Left cardiac atrium (tissue), 4 donors: ENCODE measurements around the gene CACNB4. TPM values are rescaled to one million over a fixed set of nuclear protein-coding genes. Genes with fewer than 3 reads are reported as not detected.
A peak's percentile ranks its signal among the peaks of the same experiment; 100 is the strongest.

Experiments
- ATAC-seq, 2 donors: fragments of 200-7000 bp; cut with Tn5 transposase; one replicate each; pipeline ENCODE4 v1.9.1; 2020; ENCODE audit warnings: mild to moderate bottlenecking in 2 of 2, moderate library complexity in 2 of 2
- DNase-seq: peaks from one replicate; pipeline ENCODE4 v3.0.0-alpha.2; 2020
- intact Hi-C, 2 donors: fragments of 100-400 bp; cut with DNase I; formaldehyde crosslinking; loops; one replicate each; pipeline versions ENCODE4 v1.14.1 to v1.15.1; 2022 to 2023
- total RNA-seq, 2 donors: library from RNA; stranded (reverse); fragmentation: NEBNext Ultra II Directional; extraction: Animal tissue kit (Norgen Biotek cat#: 25700); gene quantifications; one replicate each; pipeline ENCODE4 v1.2.1, GENCODE V29; 2021
- donor health status: DM: no; HTN: yes; CAD: no.
- donor health status: DM: no; HTN: yes; CAD: no; lungs with severe emphysema.
- donor health status: DM: yes; HTN: yes; CAD: no.
- donor health status: Dilated cardiomyopathy.

The CACNB4 gene
- total RNA-seq, 2 donors from 2014 or later = 0.32 to 0.71 TPM

DNA sequence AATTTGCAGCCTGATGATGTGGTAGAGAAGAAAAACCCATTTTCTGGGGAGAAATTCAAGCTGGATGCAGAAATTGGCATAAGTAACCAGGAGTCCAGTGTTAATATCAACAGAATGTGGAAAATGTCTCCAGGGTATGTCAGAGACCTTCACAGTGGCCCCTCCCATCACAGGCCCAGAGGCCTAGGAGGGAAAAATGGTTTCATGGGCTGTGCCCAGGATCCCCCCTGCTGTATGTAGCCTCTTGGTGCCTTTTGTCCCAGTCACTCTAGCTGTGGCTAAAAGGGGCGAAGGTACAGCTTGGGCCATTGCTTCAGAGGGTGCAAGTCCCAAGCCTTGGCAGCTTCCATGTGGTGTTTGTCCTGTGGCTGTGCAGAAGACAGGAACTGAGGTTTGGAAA is 40.2 kb downstream of the CACNB4 start:
- intact Hi-C loops = no loop called here
- DNase-seq (no peak), ATAC-seq (no peak)

DNA sequence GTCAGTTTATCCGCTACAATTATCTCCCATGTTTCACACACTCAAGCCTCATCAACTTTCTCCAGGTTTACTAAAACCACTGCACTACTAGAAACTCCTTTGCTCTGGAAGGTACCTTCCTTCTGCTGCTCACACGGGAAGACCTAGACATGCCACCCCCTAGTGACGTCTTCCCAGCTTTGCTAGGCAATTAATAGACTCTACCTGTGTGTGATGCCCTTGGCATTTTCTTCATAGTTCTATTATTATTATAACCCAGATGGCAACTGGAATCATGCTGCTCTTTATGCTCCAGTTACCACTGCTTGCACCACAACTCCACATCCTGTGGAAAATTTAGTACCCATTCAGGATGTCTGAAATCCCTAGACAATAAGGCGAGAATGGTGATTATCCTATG is 42.4 kb downstream of the CACNB4 start:
- no peak for ATAC-seq
- intact Hi-C loops = no loop called here
- no peak for DNase-seq

DNA sequence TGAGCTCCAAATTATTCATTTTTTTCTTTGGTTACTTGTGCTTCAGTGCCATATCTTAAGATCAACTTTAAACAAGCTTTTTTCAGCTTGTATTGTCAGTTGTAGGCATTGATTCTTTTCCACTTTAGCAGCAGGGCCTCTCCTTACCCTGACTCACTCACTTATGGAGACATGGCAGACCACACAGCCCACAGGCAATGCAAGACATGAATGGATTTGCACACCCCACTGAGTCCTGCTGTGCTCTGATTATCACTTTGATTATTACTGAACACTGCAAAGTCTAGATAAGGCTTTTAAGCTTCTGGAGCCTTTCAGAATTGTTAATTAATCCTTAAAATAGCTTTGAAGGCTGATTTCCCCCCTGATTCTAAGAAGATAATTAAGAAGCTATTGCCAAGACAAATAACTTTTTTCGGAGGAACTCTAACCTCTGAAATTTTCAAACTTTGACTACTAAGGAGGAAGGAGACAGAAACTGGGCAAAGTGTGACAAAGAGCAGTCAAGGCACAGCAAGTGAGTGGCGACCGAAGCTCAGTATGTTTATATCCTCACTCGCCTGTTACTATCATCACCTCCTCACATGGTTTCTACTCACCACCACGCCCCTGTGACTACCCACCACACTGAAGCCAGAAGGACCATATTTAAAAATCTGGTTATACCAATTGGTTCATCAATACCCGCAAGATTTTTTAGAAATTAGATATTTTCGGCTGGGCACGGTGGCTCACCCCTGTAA is 43.3 kb downstream of the CACNB4 start:
- DNase-seq (no peak), ATAC-seq (no peak)
- intact Hi-C loops = no loop called here

DNA sequence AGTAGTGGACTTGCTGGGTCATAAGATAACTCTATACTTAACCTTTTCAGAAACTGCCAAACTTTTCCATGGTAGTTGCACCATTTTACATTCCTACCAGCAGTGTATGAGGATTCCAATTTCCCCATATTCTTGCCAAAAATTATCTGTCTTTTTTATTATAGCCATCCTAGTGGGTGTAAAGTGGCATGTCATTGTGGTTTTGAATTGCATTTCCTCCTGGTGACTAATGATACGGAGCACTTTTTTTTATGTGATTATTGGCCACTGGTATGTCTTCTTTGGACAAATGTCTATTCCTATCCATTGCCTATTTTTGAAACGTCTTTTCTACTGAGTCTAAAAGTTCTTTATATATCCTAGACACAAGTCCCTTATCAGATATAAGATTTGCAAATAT is 44.3 kb downstream of the CACNB4 start:
- ATAC-seq (peak in 1 of 2 donors; percentile 64), DNase-seq (no peak)
- intact Hi-C loops = no loop called here

DNA sequence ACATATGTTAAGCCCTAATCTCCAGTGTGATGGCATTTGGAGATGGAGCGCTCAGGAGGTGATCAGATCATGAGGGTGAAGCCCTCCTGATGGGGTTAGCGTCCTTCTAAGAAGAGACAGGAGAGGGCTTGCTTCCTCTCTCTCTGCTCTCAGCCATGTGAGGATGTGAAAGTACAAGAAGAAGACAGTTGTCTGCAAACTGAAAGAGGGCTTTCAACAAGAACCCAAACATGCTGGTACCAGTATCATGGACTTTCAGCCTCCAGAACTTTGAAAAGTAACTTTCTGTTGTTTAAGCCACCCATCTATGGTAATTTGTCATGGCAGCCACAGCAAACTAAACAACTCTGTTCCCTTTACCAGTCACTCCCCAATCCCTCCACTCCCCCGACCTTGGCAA is 47.4 kb downstream of the CACNB4 start:
- ATAC-seq (no peak), DNase-seq (no peak)
- intact Hi-C loops = no loop called here

DNA sequence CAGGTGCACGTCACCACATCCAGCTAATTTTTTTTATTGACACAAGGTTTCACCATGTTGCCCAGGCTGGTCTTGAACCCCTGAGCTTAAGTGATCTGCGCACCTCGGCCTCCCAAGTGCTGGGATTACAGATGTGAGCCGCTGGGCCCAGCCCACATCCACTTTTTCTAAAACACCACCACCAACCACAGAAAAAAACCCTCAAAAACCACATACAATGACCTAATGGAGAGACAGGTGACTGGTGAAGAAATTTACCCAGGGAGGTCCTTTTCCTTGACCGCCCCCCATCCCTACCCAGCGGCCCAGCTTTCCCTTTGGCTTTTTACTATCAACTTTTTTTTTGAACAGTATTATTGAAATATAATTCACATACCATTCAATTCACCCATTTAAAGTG is 47.9 kb downstream of the CACNB4 start:
- ATAC-seq (no peak), DNase-seq (no peak)
- intact Hi-C loops = no loop called here

DNA sequence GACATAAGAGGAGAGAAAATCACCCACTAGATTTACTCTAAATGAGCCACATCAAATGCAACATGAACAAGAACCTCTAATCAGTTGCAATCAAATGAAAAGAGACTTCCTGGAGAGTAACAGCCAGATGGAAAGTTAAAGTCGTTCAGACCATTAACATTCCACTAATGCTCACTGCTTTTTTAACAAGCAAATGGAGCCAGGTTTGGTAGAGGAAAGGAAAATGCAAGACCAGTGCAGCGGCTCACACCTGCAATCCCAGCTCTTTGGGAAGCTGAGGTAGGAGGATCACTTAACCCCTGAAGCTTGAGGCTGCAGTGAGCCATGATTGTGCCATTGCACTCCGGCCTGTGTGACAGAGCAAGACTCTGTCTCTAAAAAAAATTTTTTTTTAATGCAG is 48.5 kb downstream of the CACNB4 start:
- DNase-seq (no peak), ATAC-seq (no peak)
- intact Hi-C loops = no loop called here

DNA sequence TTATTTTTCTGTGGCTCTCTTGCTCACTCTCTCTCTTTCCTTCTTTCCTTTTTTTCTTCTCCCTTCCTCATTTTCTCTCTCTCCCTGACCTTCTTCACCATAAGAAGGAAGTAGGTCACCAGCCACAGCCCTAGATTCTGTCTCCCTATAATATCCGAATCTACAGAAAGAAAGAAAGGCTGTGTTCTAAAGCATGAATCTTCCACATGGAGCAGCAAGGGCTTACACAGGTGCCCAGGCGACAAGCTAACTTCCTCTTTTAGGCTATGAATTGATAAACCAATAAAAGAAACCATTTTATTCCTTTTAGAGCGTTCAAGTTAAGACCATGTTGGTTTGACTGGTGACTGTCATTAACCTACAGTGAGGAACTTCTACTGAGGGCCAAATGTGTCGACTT is 49.3 kb downstream of the CACNB4 start:
- intact Hi-C loops = loop anchor here in 1 of 2 donors (10.0 kb wide), 1 partner anchor 65 kb away; no protein-coding TSS in a partner anchor
- no peak for ATAC-seq
- DNase-seq = no peak

DNA sequence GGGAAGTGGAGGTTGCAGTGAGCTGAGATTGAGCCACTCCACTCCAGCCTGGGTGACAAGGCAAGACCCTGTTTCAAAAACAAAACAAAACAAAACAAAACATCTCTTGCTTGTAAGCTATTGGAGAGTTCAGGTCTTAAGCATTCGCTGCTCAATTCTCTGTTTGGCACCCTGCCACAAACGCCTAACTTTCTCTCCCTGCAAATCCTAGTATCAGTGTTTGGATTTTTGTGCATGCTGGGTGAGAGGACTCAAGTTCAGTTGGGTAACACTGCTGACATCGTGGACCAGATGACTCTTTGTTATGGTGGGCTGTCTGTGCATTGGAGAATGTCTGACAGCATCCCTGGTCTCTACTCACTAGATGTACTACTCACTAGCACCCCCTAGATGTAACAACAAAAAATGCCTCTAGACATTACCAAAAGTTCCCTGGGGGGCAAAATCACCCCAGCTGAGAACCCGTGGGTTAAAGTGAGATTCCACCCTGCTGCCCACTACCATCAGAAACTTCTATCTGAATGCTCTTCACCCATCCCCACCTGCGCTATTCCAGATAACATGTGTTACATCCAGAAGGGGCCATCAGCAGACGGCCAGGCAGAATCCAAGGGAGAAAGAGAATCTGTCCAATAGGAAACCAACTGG is 50.9 kb downstream of the CACNB4 start:
- ATAC-seq (no peak), DNase-seq (no peak)
- intact Hi-C loops = loop anchor here in 1 of 2 donors (10.0 kb wide), 1 partner anchor 67 kb away; no protein-coding TSS in a partner anchor

DNA sequence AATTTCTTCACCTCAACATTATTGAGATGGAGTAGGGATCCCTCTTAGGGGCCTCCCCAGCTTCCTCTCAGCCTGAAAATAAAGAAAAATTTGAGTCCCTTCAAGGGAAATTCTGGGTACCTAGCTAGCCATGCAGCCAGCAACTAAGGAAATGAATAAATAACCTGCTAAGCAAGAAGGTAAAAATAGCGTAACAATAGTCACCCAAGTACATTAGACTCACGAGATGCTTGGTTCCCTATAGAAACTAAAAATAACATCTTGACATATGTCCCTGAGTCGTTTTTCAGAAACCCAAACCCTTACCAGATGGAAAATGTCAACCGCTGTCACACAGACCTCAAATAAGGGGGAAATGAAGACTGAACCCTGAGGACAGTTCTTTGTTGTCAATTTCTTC is 51.9 kb downstream of the CACNB4 start:
- DNase-seq (no peak), ATAC-seq (no peak)
- intact Hi-C loops = loop anchor here in 1 of 2 donors (10.0 kb wide), 1 partner anchor 68 kb away; no protein-coding TSS in a partner anchor

DNA sequence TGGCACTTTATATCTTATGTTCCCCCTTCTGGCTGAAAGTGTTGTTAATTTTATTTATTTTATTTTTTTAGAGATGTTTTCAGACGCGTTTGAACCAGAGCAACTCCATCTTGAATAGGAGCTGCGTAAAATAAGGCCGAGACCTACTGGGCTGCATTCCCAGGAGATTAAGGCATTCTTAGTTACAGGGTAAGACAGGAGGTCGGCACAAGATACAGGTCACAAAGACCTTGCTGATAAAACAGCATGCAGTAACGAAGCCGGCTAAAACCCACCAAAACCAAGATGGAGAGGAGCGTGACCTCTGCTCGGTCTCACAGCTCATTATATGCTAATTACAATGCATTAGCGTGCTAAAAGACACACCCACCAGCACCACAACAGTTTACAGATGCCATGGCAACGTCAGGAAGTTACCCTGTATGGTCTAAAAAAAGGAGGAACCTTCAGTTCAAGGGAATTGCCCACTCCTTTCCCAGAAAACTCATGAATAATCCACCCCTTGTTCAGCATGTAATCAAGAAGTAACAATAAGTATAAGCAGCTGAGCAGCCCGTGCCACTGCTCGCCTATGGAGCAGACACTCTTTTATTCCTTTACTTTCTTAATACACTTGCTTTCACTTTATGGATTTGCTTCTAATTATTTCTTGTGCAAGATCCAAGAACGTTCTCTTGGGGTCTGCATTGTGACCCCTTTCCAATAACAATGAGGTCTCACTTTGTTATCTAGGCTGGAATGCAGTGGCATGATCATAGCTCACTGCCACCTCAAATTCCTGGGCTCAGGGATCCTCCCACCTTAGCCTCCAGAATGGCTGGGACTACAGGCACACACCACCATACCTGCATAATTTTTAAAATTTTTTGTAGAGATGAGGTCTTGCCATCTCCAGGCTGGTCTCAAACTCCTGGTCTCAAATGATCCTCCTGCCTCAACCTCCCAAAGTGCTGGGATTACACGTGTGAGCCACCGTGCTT is 55.9 kb downstream of the CACNB4 start:
- intact Hi-C loops = loop anchor here in 1 of 2 donors (10.0 kb wide), 1 partner anchor 72 kb away; no protein-coding TSS in a partner anchor
- ATAC-seq = no peak
- DNase-seq = no peak

DNA sequence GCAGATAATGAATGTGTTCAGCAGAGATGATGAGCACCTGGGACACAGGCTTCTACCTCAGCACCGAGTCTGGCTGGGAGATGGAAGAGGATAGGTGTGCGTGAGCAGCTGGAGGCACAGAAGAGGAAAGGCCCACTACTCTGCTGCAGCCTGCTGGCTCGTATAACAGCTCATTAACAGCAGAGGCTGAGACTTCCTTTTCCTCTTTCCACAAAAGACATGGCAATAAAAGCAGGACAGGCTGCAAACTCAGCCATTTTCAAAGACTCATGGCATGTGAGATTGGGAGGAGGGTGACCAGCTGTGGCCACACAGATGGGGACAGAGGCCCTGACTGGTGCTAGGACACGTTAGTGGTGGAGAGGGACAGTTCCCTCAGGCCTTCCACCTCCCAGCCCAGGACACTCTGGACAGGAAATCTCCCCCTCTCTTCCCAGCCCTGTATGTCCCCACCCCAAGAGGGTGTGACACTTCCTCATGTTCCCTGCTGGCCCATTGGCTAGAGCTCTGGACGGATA is 60.3 kb downstream of the CACNB4 start:
- ATAC-seq (peak; percentile 27 to 88), DNase-seq (peak; percentile 51)
- intact Hi-C loops = loop anchor here (5.0 kb wide), 4 partner anchors 134 to 1479 kb away; partner anchors contain the start of gene STAM2 (in 1 of the 2)

DNA sequence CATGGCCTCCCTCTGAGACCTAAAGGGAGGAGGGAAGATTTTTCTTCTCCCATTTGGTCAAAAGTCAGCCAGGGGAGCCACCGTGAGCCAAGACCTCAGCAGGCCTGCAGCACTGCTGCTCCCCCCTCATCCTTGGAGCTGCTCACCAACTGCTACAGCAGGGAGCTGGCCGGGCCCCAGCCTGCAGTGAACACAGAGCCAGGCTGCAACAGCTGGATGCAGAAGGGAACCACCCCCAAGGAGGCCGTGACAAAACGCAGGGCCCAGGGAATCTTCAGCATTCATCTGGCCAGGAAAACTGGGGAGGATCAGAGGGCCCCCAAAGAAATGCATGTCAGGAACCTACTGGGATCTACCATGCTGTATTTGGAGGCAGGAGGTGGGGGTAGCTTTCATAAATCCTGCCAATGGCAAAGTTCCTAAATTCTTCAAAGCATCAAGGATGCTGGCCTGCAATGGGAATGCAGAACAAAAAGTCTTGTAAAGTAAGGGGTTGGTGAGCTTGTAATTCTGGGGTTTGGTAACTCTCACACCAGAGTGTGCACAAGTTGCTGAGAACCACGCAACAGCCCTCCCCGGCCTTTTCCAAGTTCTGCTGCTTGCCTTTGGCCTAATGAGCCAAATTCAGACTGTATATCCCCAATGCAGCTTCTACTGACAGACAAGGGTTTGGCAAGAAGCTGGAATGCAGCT is 61.0 kb downstream of the CACNB4 start:
- peak; percentile 82 for ATAC-seq
- intact Hi-C loops = loop anchor here (5.0 kb wide), 4 partner anchors 134 to 1479 kb away; partner anchors contain the start of gene STAM2 (in 1 of the 2)
- peak; percentile 52 for DNase-seq

DNA sequence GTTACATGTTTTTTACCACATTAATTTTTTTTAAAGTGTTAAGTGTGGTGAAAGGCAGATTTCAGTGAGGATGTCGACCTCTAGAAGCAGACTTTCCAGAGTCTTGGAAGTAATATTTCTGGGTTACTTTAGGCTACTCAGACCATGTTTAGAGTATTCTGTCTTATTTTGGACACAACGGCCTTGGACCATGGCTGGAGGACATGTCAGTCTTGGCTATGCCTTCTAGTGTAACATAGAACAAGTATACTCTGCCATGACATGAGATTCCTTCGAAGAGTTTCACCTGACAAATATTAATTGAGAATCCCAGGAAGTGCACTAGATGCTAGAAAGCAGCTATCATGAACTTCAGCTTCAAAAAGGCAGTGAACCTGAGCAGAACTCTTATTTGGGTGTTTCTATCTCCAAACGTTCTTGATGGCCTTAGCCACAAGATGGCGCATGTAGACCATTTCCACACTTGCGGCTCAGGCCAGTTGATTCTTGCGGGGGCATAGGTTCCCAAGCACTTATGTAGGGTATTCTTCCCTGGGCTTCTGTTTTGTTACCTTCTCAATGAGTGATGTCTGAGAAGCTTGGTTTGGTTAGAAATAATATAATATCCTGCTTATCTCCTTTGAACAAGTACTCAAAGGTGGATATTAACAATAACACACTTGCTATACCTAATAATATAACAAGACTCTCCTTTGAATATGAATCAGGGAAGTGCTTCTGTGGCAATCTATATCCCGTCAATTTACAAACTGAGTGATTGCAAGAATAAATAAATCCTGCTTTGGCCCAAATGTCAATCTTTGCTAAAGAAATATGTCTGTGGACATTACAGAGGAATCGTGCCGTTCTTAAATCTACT is 62.0 kb downstream of the CACNB4 start:
- DNase-seq = peak; percentile 70
- ATAC-seq = peak; percentile 71 to 79
- intact Hi-C loops = loop anchor here (5.0 kb wide), 4 partner anchors 135 to 1480 kb away; partner anchors contain the start of gene STAM2 (in 1 of the 2)

DNA sequence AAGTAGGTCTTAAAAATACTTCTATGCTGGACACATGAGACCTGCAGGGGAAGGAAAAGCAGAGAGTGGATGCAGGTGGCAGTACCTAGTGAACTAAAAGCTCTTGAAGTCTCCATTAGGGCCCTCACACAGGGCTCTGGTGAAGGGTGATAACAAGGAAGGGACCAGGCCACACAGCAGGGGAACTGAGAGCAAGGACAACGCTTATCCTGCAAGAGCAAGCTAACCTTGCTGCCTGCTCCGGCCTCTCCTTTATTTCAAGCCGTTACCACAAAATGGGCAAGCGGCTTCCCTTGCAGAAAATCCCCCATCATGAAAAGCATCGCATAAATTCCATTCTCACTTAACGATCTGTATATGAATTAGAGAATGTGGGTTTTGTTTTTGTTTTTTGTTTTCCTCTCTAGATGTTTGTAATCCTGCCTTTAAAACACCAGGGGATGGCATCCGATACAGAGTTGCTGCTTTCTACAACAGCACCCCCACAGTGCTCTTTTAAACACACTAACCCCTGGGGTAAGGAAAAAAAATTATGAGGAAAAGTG is 64.5 kb downstream of the CACNB4 start:
- ATAC-seq (no peak), DNase-seq (no peak)
- intact Hi-C loops = no loop called here

DNA sequence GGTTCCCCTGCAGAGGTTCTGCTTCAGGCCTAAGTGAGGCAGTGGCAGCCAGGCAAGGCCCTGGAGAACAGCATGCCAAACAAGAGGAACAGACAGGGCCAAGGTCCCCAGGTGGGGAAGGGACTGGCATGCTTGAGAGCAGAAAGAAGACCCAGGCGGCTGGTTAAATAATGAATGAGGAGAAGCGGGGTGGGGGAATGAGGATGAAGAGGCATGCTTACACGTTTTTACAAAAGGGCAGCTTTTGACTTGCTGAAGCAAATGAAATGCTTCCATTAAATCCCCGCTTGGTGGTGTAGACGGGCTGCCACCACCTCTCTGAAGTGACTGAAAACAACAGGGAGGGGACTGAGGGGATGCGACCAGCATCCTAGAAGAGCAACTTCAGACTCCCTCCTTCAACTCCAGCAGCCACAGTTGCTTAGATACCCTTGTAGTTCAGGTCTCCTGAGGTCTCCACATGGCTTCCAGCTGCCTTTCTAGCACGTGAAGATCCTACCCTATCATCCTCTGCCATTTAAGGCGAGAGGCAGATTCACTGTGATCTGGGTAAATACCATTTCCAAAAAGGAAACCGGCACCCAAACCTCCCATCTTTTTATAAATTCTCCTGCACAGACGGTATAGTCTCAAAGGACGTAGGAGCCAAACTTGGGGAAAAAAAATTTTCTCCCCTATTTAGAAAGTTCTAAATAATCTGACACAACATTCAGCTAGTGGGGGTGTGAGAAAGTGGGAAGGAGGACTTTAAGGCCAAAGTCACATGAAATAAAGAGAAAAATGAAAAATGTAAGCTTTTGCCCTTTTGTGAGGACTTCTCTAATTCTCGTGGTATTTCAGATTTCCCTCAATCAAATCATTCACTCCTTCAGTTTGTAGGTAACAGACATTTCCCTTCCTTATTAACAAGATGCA is 65.6 kb downstream of the CACNB4 start:
- DNase-seq (no peak), ATAC-seq (no peak)
- intact Hi-C loops = no loop called here
